ENCODE measurements around the gene MOV10L1. TPM values are rescaled to one million over a fixed set of nuclear protein-coding genes. Genes with fewer than 3 reads are reported as not detected.

Gene MOV10L1
- total and polyA plus RNA-seq, 9 of the 15 experiments (the other 6 are each of a cell fraction or from before 2014, with no cell fraction given), result 0.06 to 0.43 (median 0.15) TPM

DNA sequence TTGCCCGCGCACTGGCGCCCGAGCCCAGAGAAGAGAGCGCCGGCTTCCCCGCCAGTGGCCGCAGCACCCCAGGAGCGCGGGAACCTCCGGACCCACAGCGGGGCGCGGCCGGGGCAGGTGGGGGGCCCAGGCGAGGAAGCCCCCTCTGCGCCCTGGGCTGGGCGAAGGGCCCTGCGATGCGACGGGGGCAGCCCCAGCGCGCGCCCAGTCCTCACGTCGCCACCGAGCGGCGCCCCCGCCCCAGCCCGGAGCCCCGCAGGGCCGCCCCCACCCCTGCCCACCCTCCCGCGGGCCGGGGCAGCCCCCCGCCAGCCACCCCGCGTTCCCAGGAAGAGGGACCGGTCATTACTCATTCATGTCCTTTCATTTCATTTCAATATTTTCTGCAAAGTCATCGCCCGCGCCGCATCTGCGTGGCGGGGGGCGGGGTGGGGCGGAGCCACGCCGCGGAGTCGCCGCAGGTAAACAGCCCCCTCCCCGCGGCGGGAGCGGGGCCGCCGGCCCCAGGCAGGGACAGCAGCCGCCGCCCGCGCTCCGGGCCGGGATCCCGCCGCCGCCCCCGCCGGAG is 80.1 kb downstream of the MOV10L1 start:
- Histone ChIP-seq H3K9me1 (ENCODE audit: control insufficient read depth, insufficient read depth, low read length) (no peaks in the 10 kb centered on the region), H3K79me2 (ENCODE audit: control insufficient read depth, insufficient read depth, low read length) (no peaks in the 10 kb centered on the region), H3K9ac (ENCODE audit: insufficient read depth in 1 of 2, low read depth in 2 of 2, low read length in 2 of 2) (peak overlapping the region; percentile 46 to 87; a peak in 3 of 4 replicates), H3K36me3 (ENCODE audit: control insufficient read depth, insufficient read depth, low read length) (no peaks in the 10 kb centered on the region), H4K20me1 (replicated peaks; ENCODE audit: control insufficient read depth, insufficient read depth, low read length) (no peaks in the 10 kb centered on the region), H3K4me3 (peak overlapping the region; percentile 34), H2AFZ (ENCODE audit: low read depth, low read length) (no peak overlapping the region), H3K9me3 (replicated peaks; ENCODE audit: control insufficient read depth, insufficient read depth, low read depth, low read length) (no peaks in the 10 kb centered on the region), H3K27me3 (ENCODE audit: control insufficient read depth in 2 of 2, insufficient read depth in 2 of 2, low read length in 2 of 2) (no peaks in the 10 kb centered on the region), H3K4me2 (ENCODE audit: insufficient read depth, low read length) (no peak overlapping the region; the same call in 1 of the 2 replicates), H3K4me1 (replicated peaks in 1 of 2; ENCODE audit: control insufficient read depth in 2 of 2, insufficient read depth in 2 of 2, low read length in 2 of 2) (peaks cover 10 to 47% of the 10 kb centered on the region in 2 experiments; a peak in 4 of 5 replicates), H3K27ac (ENCODE audit: extremely low read depth, low read depth, low read length) (peak overlapping the region; percentile 65; the same call in 2 of the 3 replicates)
- ChIA-PET POLR2A (interaction anchor here (0.5 kb wide), 1 partner anchor 20 kb away, joined by 3 read pairs; no protein-coding TSS in a partner anchor), CTCF (ENCODE audit: low intra/inter-chr PET ratio) (interaction anchor here (0.6 kb wide), 1 partner anchor 41 kb away, joined by 3 read pairs; no protein-coding TSS in a partner anchor)
- whole genome bisulfite sequencing (ENCODE audit: insufficient coverage, low coverage, missing lambda C conversion rate), result 3% methylated on average over 11 of the region's 70 CpGs
- DNase-seq (ENCODE audit: extremely low read depth in 1 of 4, low spot score in 3 of 4) (peak; percentile 75 to 84 (median 79)), ATAC-seq (peak; percentile 80), FAIRE-seq (no peak)
- in situ Hi-C loops (cut with MboI) (no loop called here), intact Hi-C loops (cut with micrococcal nuclease) (no loop called here)
- BruUV-seq (replicated peaks), result no TSS peak
- TF ChIP-seq HMGN3 (IDR thresholded peaks at IDR 0.05; ENCODE audit: borderline replicate concordance, extremely low read depth, insufficient read length, low read depth, low read length) (peak; percentile 60), LARP7 (IDR thresholded peaks at IDR 0.05) (no peak), CCNT2 (IDR thresholded peaks at IDR 0.05; ENCODE audit: borderline replicate concordance, extremely low read depth, insufficient read length, low read depth, low read length) (peak; percentile 90), CXXC5 (CRISPR knock-in tag; IDR thresholded peaks at IDR 0.05) (peak; percentile 77), RBFOX2 (IDR thresholded peaks at IDR 0.05; ENCODE audit: low read depth, low read length) (peak; percentile 61), HNRNPK (IDR thresholded peaks at IDR 0.05; ENCODE audit: low read depth, low read length, poor library complexity, severe bottlenecking) (peak; percentile 15), CTBP1 (IDR thresholded peaks at IDR 0.05; ENCODE audit: borderline replicate concordance) (no peak), ZNF316 (IDR thresholded peaks at IDR 0.05) (peak; percentile 64), POLR2G (IDR thresholded peaks at IDR 0.05; ENCODE audit: low read depth, low read length) (peak; percentile 63)
- TF ChIP-seq, protein P1, sequence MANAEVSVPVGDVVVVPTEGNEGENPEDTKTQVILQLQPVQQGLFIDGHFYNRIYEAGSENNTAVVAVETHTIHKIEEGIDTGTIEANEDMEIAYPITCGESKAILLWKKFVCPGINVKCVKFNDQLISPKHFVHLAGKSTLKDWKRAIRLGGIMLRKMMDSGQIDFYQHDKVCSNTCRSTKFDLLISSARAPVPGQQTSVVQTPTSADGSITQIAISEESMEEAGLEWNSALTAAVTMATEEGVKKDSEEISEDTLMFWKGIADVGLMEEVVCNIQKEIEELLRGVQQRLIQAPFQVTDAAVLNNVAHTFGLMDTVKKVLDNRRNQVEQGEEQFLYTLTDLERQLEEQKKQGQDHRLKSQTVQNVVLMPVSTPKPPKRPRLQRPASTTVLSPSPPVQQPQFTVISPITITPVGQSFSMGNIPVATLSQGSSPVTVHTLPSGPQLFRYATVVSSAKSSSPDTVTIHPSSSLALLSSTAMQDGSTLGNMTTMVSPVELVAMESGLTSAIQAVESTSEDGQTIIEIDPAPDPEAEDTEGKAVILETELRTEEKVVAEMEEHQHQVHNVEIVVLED (CRISPR knock-in tag; IDR thresholded peaks at IDR 0.05), result peak; percentile 52; the same call in 1 of the 2 replicates
- TF ChIP-seq, protein P2, sequence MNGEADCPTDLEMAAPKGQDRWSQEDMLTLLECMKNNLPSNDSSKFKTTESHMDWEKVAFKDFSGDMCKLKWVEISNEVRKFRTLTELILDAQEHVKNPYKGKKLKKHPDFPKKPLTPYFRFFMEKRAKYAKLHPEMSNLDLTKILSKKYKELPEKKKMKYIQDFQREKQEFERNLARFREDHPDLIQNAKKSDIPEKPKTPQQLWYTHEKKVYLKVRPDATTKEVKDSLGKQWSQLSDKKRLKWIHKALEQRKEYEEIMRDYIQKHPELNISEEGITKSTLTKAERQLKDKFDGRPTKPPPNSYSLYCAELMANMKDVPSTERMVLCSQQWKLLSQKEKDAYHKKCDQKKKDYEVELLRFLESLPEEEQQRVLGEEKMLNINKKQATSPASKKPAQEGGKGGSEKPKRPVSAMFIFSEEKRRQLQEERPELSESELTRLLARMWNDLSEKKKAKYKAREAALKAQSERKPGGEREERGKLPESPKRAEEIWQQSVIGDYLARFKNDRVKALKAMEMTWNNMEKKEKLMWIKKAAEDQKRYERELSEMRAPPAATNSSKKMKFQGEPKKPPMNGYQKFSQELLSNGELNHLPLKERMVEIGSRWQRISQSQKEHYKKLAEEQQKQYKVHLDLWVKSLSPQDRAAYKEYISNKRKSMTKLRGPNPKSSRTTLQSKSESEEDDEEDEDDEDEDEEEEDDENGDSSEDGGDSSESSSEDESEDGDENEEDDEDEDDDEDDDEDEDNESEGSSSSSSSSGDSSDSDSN (IDR thresholded peaks at IDR 0.05; ENCODE audit: borderline replicate concordance in 1 of 2, low read depth in 2 of 2, low read length in 2 of 2), result no peak
- TF ChIP-seq, protein P3, sequence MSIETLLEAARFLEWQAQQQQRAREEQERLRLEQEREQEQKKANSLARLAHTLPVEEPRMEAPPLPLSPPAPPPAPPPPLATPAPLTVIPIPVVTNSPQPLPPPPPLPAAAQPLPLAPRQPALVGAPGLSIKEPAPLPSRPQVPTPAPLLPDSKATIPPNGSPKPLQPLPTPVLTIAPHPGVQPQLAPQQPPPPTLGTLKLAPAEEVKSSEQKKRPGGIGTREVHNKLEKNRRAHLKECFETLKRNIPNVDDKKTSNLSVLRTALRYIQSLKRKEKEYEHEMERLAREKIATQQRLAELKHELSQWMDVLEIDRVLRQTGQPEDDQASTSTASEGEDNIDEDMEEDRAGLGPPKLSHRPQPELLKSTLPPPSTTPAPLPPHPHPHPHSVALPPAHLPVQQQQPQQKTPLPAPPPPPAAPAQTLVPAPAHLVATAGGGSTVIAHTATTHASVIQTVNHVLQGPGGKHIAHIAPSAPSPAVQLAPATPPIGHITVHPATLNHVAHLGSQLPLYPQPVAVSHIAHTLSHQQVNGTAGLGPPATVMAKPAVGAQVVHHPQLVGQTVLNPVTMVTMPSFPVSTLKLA (conservative IDR thresholded peaks at IDR 0.05), result peak in 1 of 2 experiments; percentile 49; a peak in 1 of 4 replicates

All from K562 (cell line).